ENCODE results near the gene OSBPL6. TPM values are rescaled to one million over a fixed set of nuclear protein-coding genes. Genes with fewer than 3 reads are reported as not detected.
A peak's percentile ranks its signal among the peaks of the same experiment; 100 is the strongest.

The OSBPL6 gene
- total RNA-seq, 4 donors from 2014 or later, result 11.6 to 51.1 (median 40.7) TPM

DNA sequence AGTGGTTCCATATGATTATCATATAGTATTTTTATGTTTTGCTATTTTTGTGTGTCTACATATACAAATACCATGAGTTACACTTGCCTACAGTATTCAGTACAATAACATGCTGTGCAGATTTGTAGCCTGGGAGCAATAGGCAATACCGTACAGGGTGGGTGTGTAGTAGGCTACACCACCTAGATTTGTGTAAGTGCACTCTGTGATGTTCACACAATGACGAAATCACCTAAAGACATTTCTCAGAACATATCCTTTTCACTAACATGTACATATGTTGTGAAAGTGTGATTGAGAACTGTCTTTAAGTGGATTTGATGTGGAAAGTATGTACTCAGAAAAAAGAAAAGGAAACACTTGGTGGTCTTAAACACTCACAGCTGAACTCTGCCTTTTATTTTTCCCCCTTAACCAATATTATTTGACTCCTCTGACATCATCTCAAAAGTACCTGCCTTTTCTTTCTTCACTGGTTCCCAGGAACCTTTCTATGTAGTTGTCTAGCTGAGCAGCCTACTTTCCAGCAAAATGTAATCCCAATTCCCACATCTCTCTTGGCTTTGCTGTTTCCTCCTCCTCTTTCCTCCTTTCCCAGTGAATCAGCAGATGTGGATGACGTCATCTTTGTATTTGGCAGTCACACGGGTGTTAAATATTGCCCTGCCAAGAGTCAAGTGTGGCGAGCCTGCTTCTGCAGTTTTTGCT lies 47.7 kb downstream of the OSBPL6 start:
- intact Hi-C loops (cut with DNase I; ENCODE audit: low total_unique reads), result no loop called here

DNA sequence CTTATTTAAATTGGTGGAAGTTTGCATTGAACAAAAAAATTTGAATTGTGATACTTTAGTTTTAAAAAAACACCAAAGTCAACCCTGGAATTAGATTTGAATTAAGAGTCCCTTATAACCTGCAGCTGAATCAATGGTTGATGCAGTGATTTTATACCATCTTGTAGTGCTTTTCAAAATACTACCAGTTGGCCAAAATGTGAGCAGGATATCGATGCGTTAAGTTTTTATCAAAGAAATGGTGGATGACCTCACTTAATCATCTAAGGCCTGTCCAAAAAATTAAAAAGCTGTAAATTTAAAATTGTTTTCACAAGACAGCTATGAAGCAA lies 48.2 kb downstream of the OSBPL6 start:
- Histone ChIP-seq H3K9me3 (no peaks in the 10 kb centered on the region), H3K4me1 (peaks cover 44 to 65% of the 10 kb centered on the region in 2 donors), H3K27ac (peak overlapping the region; percentile 55 to 89 (median 84)), H3K4me3 (no peak overlapping the region), H3K27me3 (no peaks in the 10 kb centered on the region), H3K36me3 (no peaks in the 10 kb centered on the region)
- in situ Hi-C loops (cut with MboI; ENCODE audit: low sequenced_read_pairs in 4 of 4) (no loop called here), intact Hi-C loops (cut with DNase I; ENCODE audit: low total_unique reads) (no loop called here)
- no peak for ATAC-seq
- TF ChIP-seq CTCF (IDR thresholded peaks at IDR 0.05 in 4 of 5, conservative IDR thresholded peaks at IDR 0.05 in 1 of 5), result no peak
- TF ChIP-seq POLR2A (IDR thresholded peaks at IDR 0.05), result no peak
- DNase-seq, result no peak

More for the DNA sequence above, 47.7 kb downstream of the OSBPL6 start:
- ATAC-seq (peak; percentile 61 to 66), DNase-seq (peak; percentile 45 to 50)
- Histone ChIP-seq H3K4me1 (peaks cover 38 to 63% of the 10 kb centered on the region in 2 donors), H3K36me3 (no peaks in the 10 kb centered on the region), H3K27ac (peak overlapping the region; percentile 55 to 89 (median 84)), H3K27me3 (no peaks in the 10 kb centered on the region), H3K4me3 (no peak overlapping the region), H3K9me3 (no peaks in the 10 kb centered on the region)
- in situ Hi-C loops (cut with MboI; ENCODE audit: low sequenced_read_pairs in 4 of 4), result no loop called here
- TF ChIP-seq CTCF (IDR thresholded peaks at IDR 0.05 in 4 of 5, conservative IDR thresholded peaks at IDR 0.05 in 1 of 5) (no peak), POLR2A (IDR thresholded peaks at IDR 0.05) (no peak)

- Histone ChIP-seq H3K4me3 (no peak overlapping the region), H3K27ac (peak overlapping the region; percentile 17 to 89 (median 84)), H3K27me3 (no peaks in the 10 kb centered on the region), H3K36me3 (no peaks in the 10 kb centered on the region), H3K9me3 (no peaks in the 10 kb centered on the region), H3K4me1 (peaks cover 40 to 62% of the 10 kb centered on the region in 2 donors)
- TF ChIP-seq POLR2A (IDR thresholded peaks at IDR 0.05) (no peak), CTCF (IDR thresholded peaks at IDR 0.05 in 4 of 5, conservative IDR thresholded peaks at IDR 0.05 in 1 of 5) (no peak)
- in situ Hi-C loops (cut with MboI; ENCODE audit: low sequenced_read_pairs in 4 of 4), result no loop called here
- peak in 1 of 2 donors; percentile 28 for ATAC-seq
- DNase-seq, result peak in 1 of 2 donors; percentile 36
- intact Hi-C loops (cut with DNase I; ENCODE audit: low total_unique reads), result no loop called here
Measured at GRCh38 chr2:178243961-178244360, 49.6 kb downstream of the OSBPL6 start.

DNA sequence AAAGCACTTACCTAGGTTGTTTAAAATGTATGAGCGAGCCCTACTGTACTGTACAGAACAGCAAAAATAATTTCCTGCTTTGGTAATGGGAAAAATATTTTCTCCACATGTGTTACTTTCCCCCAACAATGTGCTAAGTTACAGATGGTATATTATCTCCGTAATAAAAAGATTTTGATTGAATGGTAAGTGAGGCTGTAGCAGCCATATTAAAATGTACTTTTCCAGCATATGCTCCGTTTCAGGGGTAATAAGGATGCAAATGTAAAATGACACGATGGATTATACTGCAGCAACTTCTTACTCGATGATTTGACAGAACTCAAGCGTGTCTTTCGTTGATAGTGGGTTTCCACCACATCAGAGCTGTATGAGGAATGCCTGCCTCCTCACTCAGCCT lies 50.5 kb downstream of the OSBPL6 start:
- no peak for ATAC-seq
- intact Hi-C loops (cut with DNase I; ENCODE audit: low total_unique reads) (no loop called here), in situ Hi-C loops (cut with MboI; ENCODE audit: low sequenced_read_pairs in 4 of 4) (no loop called here)
- no peaks in the 10 kb centered on the region for H3K27me3 ChIP-seq
- peak overlapping the region; percentile 78 to 89 (median 84) for H3K27ac ChIP-seq
- H3K9me3 ChIP-seq, result no peaks in the 10 kb centered on the region
- H3K4me3 ChIP-seq, result no peak overlapping the region
- peaks cover 40 to 66% of the 10 kb centered on the region in 2 donors for H3K4me1 ChIP-seq
- DNase-seq, result no peak
- H3K36me3 ChIP-seq, result no peaks in the 10 kb centered on the region
- TF ChIP-seq CTCF (IDR thresholded peaks at IDR 0.05 in 4 of 5, conservative IDR thresholded peaks at IDR 0.05 in 1 of 5) (no peak), POLR2A (IDR thresholded peaks at IDR 0.05) (no peak)

Measured in gastrocnemius medialis (tissue), 4 donors.